Fibroblast of skin of abdomen (primary cell): ENCODE measurements around the gene ZNF770.
"Not testable (repeated sequence)": the region's sequence is repeated elsewhere in the genome, so short reads cannot be mapped to it uniquely, and the experiment has no call there.

ENCODE experiments used
- DNase-seq: peaks from one replicate; pipeline ENCODE4 v3.0.0-alpha.2; 2013

The ZNF770 gene

GRCh38 chr15:34976743-34977142 is 11.3 kb downstream of the ZNF770 start:
- no peak for DNase-seq

- DNase-seq = no peak
Measured at GRCh38 chr15:34976073-34976472, 12.0 kb downstream of the ZNF770 start.

GRCh38 chr15:34973512-34973911 is 14.6 kb downstream of the ZNF770 start:
- DNase-seq = no peak

- not testable (repeated sequence) for DNase-seq
Measured at GRCh38 chr15:34970098-34970643, 17.9 kb downstream of the ZNF770 start.

GRCh38 chr15:34969340-34970097 is 18.6 kb downstream of the ZNF770 start, which contains the start of gene AQR:
Gene AQR (minus strand): TSS chr15:34969742. CDS start chr15:34969613, 129 bp downstream.
- peak; percentile 99 for DNase-seq

GRCh38 chr15:34964277-34964676 is 23.8 kb downstream of the ZNF770 start:
- DNase-seq = no peak

GRCh38 chr15:34953851-34954250 is 34.2 kb downstream of the ZNF770 start:
- no peak for DNase-seq

GRCh38 chr15:34952481-34952880 is 35.6 kb downstream of the ZNF770 start:
- no peak for DNase-seq

- DNase-seq = peak; percentile 18
Measured at GRCh38 chr15:34951993-34952392, 36.1 kb downstream of the ZNF770 start.

- DNase-seq = peak; percentile 87
Measured at GRCh38 chr15:34944936-34945335, 43.2 kb downstream of the ZNF770 start.

- DNase-seq = peak; percentile 68
Measured at GRCh38 chr15:34943711-34944110, 44.4 kb downstream of the ZNF770 start.

- DNase-seq = not testable (repeated sequence)
Measured at GRCh38 chr15:34943264-34943663, 44.8 kb downstream of the ZNF770 start.

- DNase-seq = peak; percentile 37
Measured at GRCh38 chr15:34942363-34942762, 45.7 kb downstream of the ZNF770 start.

- no peak for DNase-seq
Measured at GRCh38 chr15:34941831-34942230, 46.3 kb downstream of the ZNF770 start.

GRCh38 chr15:34941185-34941698 is 46.8 kb downstream of the ZNF770 start:
- DNase-seq = no peak

GRCh38 chr15:34933432-34933975 is 54.6 kb downstream of the ZNF770 start:
- DNase-seq = no peak

- not testable (repeated sequence) for DNase-seq
Measured at GRCh38 chr15:34928349-34928748, 59.7 kb downstream of the ZNF770 start.
